WTC11 (cell line): ENCODE results near the gene C2CD4A. TPM values are rescaled to one million over a fixed set of nuclear protein-coding genes. Genes with fewer than 3 reads are reported as not detected.

ENCODE experiments used
- ATAC-seq: fragments of 200-7000 bp; cut with Tn5 transposase; 2 replicates; pipeline ENCODE4 v1.10.0; 2021; ENCODE audit warnings: mild to moderate bottlenecking, moderate library complexity
- Bru-seq: library from RNA; stranded (reverse); fragments of 400-500 nt; gene quantifications from one replicate; lab custom pipeline; 2021; lab: Mats Ljungman, UMichigan
- CTCF ChIA-PET: fragments of 300-600 bp; sonication (Branson Sonifier 250); formaldehyde crosslinking; loops from one replicate; lab custom pipeline; 2021; ENCODE audit warnings: antibody characterized with exemption; lab: Charles Lee
- POLR2A ChIA-PET: fragments of 350-600 bp; sonication (Branson Sonifier 250); formaldehyde crosslinking; loops from one replicate; lab custom pipeline; 2021; ENCODE audit warnings: antibody characterized with exemption; lab: Charles Lee
- DNase-seq: peaks from one replicate; pipeline ENCODE4 v3.0.0; 2021; ENCODE audit warnings: low spot score
- H3K27ac Mint-ChIP-seq: 2 replicates; pipeline ENCODE4 v1.8.0; 2021; ENCODE audit warnings: mixed read lengths
- H3K27me3 Mint-ChIP-seq: 2 replicates; pipeline ENCODE4 v1.8.0; 2021; ENCODE audit warnings: low read depth, mild to moderate bottlenecking, moderate library complexity, mixed read lengths
- H3K36me3 Mint-ChIP-seq: 2 replicates; pipeline ENCODE4 v1.8.0; 2021; ENCODE audit warnings: mixed read lengths
- H3K4me1 Mint-ChIP-seq: 2 replicates; pipeline ENCODE4 v1.8.0; 2022; ENCODE audit warnings: mixed read lengths
- H3K4me3 Mint-ChIP-seq: 2 replicates; pipeline ENCODE4 v1.8.0; 2021; ENCODE audit warnings: mild to moderate bottlenecking, moderate library complexity, mixed read lengths
- H3K9me3 Mint-ChIP-seq: 2 replicates; pipeline ENCODE4 v1.8.0; 2021; ENCODE audit warnings: mixed read lengths
- CBFB ChIP-seq: sonication (generic); formaldehyde crosslinking; IDR thresholded peaks from 2 replicates; pipeline ENCODE4 v1.8.1; 2022; ENCODE audit warnings: mild to moderate bottlenecking, low read depth, missing genetic modification reagents
- E2F1 ChIP-seq: sonication (generic); formaldehyde crosslinking; IDR thresholded peaks from 2 replicates; pipeline ENCODE4 v1.8.0; 2022; ENCODE audit warnings: mild to moderate bottlenecking, missing genetic modification reagents
- E2F4 ChIP-seq: sonication (generic); formaldehyde crosslinking; IDR thresholded peaks from 2 replicates; pipeline ENCODE4 v1.8.1; 2022; ENCODE audit warnings: low read depth, mild to moderate bottlenecking, moderate library complexity, missing genetic modification reagents, borderline replicate concordance
- ERG ChIP-seq: fragments of 250-450 bp; sonication (Bioruptor Pico); IDR thresholded peaks from 2 replicates; pipeline ENCODE4 v1.8.0; 2021; ENCODE audit warnings: mild to moderate bottlenecking
- FOXJ3 ChIP-seq: sonication (generic); formaldehyde crosslinking; IDR thresholded peaks from 2 replicates; pipeline ENCODE4 v1.9.0; 2021; ENCODE audit warnings: missing genetic modification reagents, mild to moderate bottlenecking, borderline replicate concordance
- FOXP4 ChIP-seq: sonication (generic); formaldehyde crosslinking; IDR thresholded peaks from 2 replicates; pipeline ENCODE4 v1.8.0; 2022; ENCODE audit warnings: mild to moderate bottlenecking, missing genetic modification reagents
- IRF1 ChIP-seq: sonication (generic); formaldehyde crosslinking; IDR thresholded peaks from 2 replicates; pipeline ENCODE4 v1.8.0; 2023; ENCODE audit warnings: missing genetic modification reagents
- JAZF1 ChIP-seq: fragments of 250-450 bp; sonication (Bioruptor Pico); IDR thresholded peaks from 2 replicates; pipeline ENCODE4 v1.9.0; 2021; ENCODE audit warnings: moderate library complexity, mild to moderate bottlenecking, inconsistent platforms
- JUN ChIP-seq: sonication (generic); formaldehyde crosslinking; IDR thresholded peaks from 2 replicates; pipeline ENCODE4 v1.8.0; 2023; ENCODE audit warnings: mild to moderate bottlenecking, missing genetic modification reagents
- MYBL2 ChIP-seq: sonication (generic); formaldehyde crosslinking; IDR thresholded peaks from 2 replicates; pipeline ENCODE4 v1.8.1; 2023; ENCODE audit warnings: mild to moderate bottlenecking, moderate library complexity, missing genetic modification reagents
- OVOL2 ChIP-seq: fragments of 250-450 bp; sonication (Bioruptor Pico); IDR thresholded peaks from 2 replicates; pipeline ENCODE4 v1.9.0; 2021; ENCODE audit warnings: mild to moderate bottlenecking, borderline replicate concordance
- PREB ChIP-seq: sonication (generic); formaldehyde crosslinking; IDR thresholded peaks from 2 replicates; pipeline ENCODE4 v1.8.1; 2022; ENCODE audit warnings: mild to moderate bottlenecking, missing genetic modification reagents, moderate library complexity, borderline replicate concordance
- RELA ChIP-seq: sonication (generic); formaldehyde crosslinking; IDR thresholded peaks from 2 replicates; pipeline ENCODE4 v1.8.1; 2022; ENCODE audit warnings: missing genetic modification reagents, mild to moderate bottlenecking, borderline replicate concordance
- SOX15 ChIP-seq: fragments of 250-450 bp; sonication (Bioruptor Pico); IDR thresholded peaks from 2 replicates; pipeline ENCODE4 v1.9.0; 2021; ENCODE audit warnings: mild to moderate bottlenecking
- TEAD1 ChIP-seq: sonication (generic); formaldehyde crosslinking; IDR thresholded peaks from 2 replicates; pipeline ENCODE4 v1.8.0; 2022; ENCODE audit warnings: mild to moderate bottlenecking, missing genetic modification reagents
- TEAD4 ChIP-seq: sonication (generic); formaldehyde crosslinking; IDR thresholded peaks from 2 replicates; pipeline ENCODE4 v1.8.0; 2022; ENCODE audit warnings: mild to moderate bottlenecking, missing genetic modification reagents
- TP53 ChIP-seq: sonication (generic); formaldehyde crosslinking; IDR thresholded peaks from 2 replicates; pipeline ENCODE4 v1.8.1; 2023; ENCODE audit warnings: mild to moderate bottlenecking, missing genetic modification reagents
- ZMAT4 ChIP-seq: fragments of 250-450 bp; sonication (Bioruptor Pico); IDR thresholded peaks from 2 replicates; pipeline ENCODE4 v1.9.0; 2021; ENCODE audit warnings: mild to moderate bottlenecking
- ZNF263 ChIP-seq: sonication (generic); formaldehyde crosslinking; IDR thresholded peaks from 2 replicates; pipeline ENCODE4 v1.8.1; 2022; ENCODE audit warnings: low read depth, mild to moderate bottlenecking, moderate library complexity, missing genetic modification reagents
- ZNF281 ChIP-seq: sonication (generic); formaldehyde crosslinking; IDR thresholded peaks from 2 replicates; pipeline ENCODE4 v1.8.0; 2023; ENCODE audit warnings: mild to moderate bottlenecking, missing genetic modification reagents
- ZNF396 ChIP-seq: fragments of 250-450 bp; sonication (Bioruptor Pico); IDR thresholded peaks from 2 replicates; pipeline ENCODE4 v1.8.0; 2021; ENCODE audit warnings: mild to moderate bottlenecking, moderate library complexity, borderline replicate concordance
- ZNF425 ChIP-seq: fragments of 250-450 bp; sonication (Bioruptor Pico); conservative IDR thresholded peaks from 2 replicates; pipeline ENCODE4 v1.9.0; 2021; ENCODE audit warnings: mild to moderate bottlenecking
- long read RNA-seq, 3 experiments: library from RNA in 1 of 3; library from capped mRNA in 1 of 3; library from polyadenylated mRNA in 1 of 3; unstranded in 2 of 3; stranded (forward) in 1 of 3; transcript quantifications; one replicate each; pipeline ENCODE4 v2.0.0, GENCODE V29; 2021
- total RNA-seq: library from RNA; stranded (reverse); gene quantifications from 3 replicates; pipeline ENCODE4 v1.2.3, GENCODE V29; 2021

C2CD4A gene
- total RNA-seq (0.32 to 0.42 TPM (median 0.41 TPM) in 3 replicates), Bru-seq, nascent RNA (percentile 23 among the genes with signal in this experiment)
- long read RNA-seq, experiment 1, partial matches to known transcripts: 0 of 1 reads
- long read RNA-seq, experiment 1, other reads (novel, unspliced or antisense): 1 of 1 reads
- long read RNA-seq, experiment 2: 0 reads
- long read RNA-seq, experiment 3: 0 reads

- CTCF ChIA-PET: interaction anchor here (0.6 to 1.6 kb wide), 7 partner anchors 75 to 272 kb away, joined by 3 to 12 read pairs (median 5); partner anchors contain the start of gene C2CD4B
- no peaks in the 10 kb centered on the region for H3K36me3 Mint-ChIP-seq
- ATAC-seq (peak; percentile 84), DNase-seq (peak; percentile 88)
- peaks cover 16% of the 10 kb centered on the region for H3K4me1 Mint-ChIP-seq
- peak within 1 kb of the TSS; percentile 75 for H3K4me3 Mint-ChIP-seq
- H3K27me3 Mint-ChIP-seq: peaks cover 70% of the 10 kb centered on the region
- no peaks in the 10 kb centered on the region for H3K9me3 Mint-ChIP-seq
- H3K27ac Mint-ChIP-seq: peak within 1 kb of the TSS; percentile 39; the same call in 1 of the 2 replicates
- POLR2A ChIA-PET: interaction anchor here (0.5 to 1.0 kb wide), 3 partner anchors 22 to 1432 kb away, joined by 3 to 6 read pairs (median 3); no protein-coding TSS in a partner anchor
- TF ChIP-seq IRF1 (CRISPR knock-in tag): no peak
- no peak for TF ChIP-seq JAZF1 (CRISPR knock-in tag)
- no peak for TF ChIP-seq MYBL2
- TF ChIP-seq ZMAT4 (CRISPR knock-in tag): no peak
- TF ChIP-seq ZNF263 (CRISPR knock-in tag): no peak
- TF ChIP-seq TEAD4 (CRISPR knock-in tag): no peak
- no peak for TF ChIP-seq ZNF281
- TF ChIP-seq ZNF425 (CRISPR knock-in tag): no peak
- TF ChIP-seq ERG (CRISPR knock-in tag): no peak
- no peak for TF ChIP-seq CBFB
- peak; percentile 53; the same call in 1 of the 2 replicates for TF ChIP-seq TEAD1 (CRISPR knock-in tag)
- TF ChIP-seq E2F1 (CRISPR knock-in tag): 0 out of 2 replicates have a peak, but pooled peaks have one; percentile 49
- no peak for TF ChIP-seq RELA (CRISPR knock-in tag)
- no peak for TF ChIP-seq FOXJ3 (CRISPR knock-in tag)
- no peak for TF ChIP-seq FOXP4 (CRISPR knock-in tag)
- no peak for TF ChIP-seq JUN (CRISPR knock-in tag)
- no peak for TF ChIP-seq SOX15 (CRISPR knock-in tag)
- TF ChIP-seq E2F4: no peak
- no peak for TF ChIP-seq TP53 (CRISPR knock-in tag)
- no peak for TF ChIP-seq OVOL2 (CRISPR knock-in tag)
- 0 out of 2 replicates have a peak, but pooled peaks have one; percentile 55 for TF ChIP-seq PREB (CRISPR knock-in tag)
- TF ChIP-seq ZNF396 (CRISPR knock-in tag): no peak
Observed at GRCh38 chr15:62066663-62067447, at the start of gene C2CD4A. TSS of gene C2CD4A (plus strand) at chr15:62066977. CDS start at chr15:62067614, 637 bp downstream.
